CD14-positive monocyte (primary cell): ENCODE results near the gene SNX25. TPM values are rescaled to one million over a fixed set of nuclear protein-coding genes. Genes with fewer than 3 reads are reported as not detected.

Experiments
- DNase-seq, 3 donors: peaks; one replicate each; pipeline ENCODE4 v3.0.0-alpha.2; 2011 to 2022
- H2AFZ ChIP-seq: 2 replicates; pipeline ENCODE4 v1.6.0; 2012; ENCODE audit warnings: mild to moderate bottlenecking, low read depth, low read length, inconsistent platforms; ENCODE audit not compliant: insufficient read depth, poor library complexity, severe bottlenecking
- H3K27ac ChIP-seq, 2 donors: 1 replicate in 1 of 2; 2 replicates in 1 of 2; pipeline ENCODE4 v1.5.1; 2012 to 2013; ENCODE audit warnings: low read length in 2 of 2, control low read depth in 1 of 2, inconsistent platforms in 1 of 2, low read depth in 1 of 2, mild to moderate bottlenecking in 1 of 2
- H3K27me3 ChIP-seq, 2 donors: one replicate each; pipeline versions ENCODE4 v1.6.0 to v1.6.1; 2011 to 2013; ENCODE audit warnings: low read length in 2 of 2; ENCODE audit not compliant: control insufficient read depth in 2 of 2, insufficient read depth in 2 of 2
- H3K36me3 ChIP-seq, 2 donors: replicated peaks in 1 of 2; 1 replicate in 1 of 2; 2 replicates in 1 of 2; pipeline versions ENCODE4 v1.5.1 to v1.6.1; 2012 to 2013; ENCODE audit warnings: low read length in 2 of 2, control low read depth in 1 of 2, inconsistent platforms in 1 of 2, mild to moderate bottlenecking in 1 of 2; ENCODE audit not compliant: insufficient read depth in 2 of 2, control insufficient read depth in 1 of 2
- H3K4me1 ChIP-seq, 2 donors: 1 replicate in 1 of 2; 2 replicates in 1 of 2; pipeline versions ENCODE4 v1.5.1 to v1.6.1; 2012 to 2013; ENCODE audit warnings: low read length in 2 of 2, control low read depth in 1 of 2, inconsistent platforms in 1 of 2, mild to moderate bottlenecking in 1 of 2, moderate library complexity in 1 of 2; ENCODE audit not compliant: insufficient read depth in 2 of 2, control insufficient read depth in 1 of 2
- H3K4me2 ChIP-seq: replicated peaks from 2 replicates; pipeline ENCODE3; 2012; ENCODE audit warnings: low read length, moderate library complexity, mild to moderate bottlenecking; ENCODE audit not compliant: poor library complexity, severe bottlenecking; ENCODE audit errors: extremely low read depth
- H3K4me3 ChIP-seq, 3 experiments: fragments of 200-600 bp in 1 of 3; sonication (generic) in 1 of 3; replicated peaks in 1 of 3; 1 replicate in 2 of 3; 2 replicates in 1 of 3; pipeline ENCODE4 v1.5.1; 2011 to 2013; ENCODE audit warnings: low read length in 3 of 3, mild to moderate bottlenecking in 3 of 3, control low read depth in 2 of 3, low read depth in 2 of 3, inconsistent platforms in 1 of 3, moderate library complexity in 1 of 3
- H3K79me2 ChIP-seq: 2 replicates; pipeline ENCODE4 v1.6.0; 2012; ENCODE audit warnings: mild to moderate bottlenecking, control low read depth, inconsistent platforms, low read length, moderate library complexity; ENCODE audit not compliant: insufficient read depth
- H3K9ac ChIP-seq: 2 replicates; pipeline ENCODE4 v1.6.0; 2017; ENCODE audit warnings: low read length, mild to moderate bottlenecking; ENCODE audit not compliant: insufficient read depth, poor library complexity, severe bottlenecking
- H3K9me3 ChIP-seq, 2 donors: replicated peaks in 1 of 2; 1 replicate in 1 of 2; 2 replicates in 1 of 2; pipeline versions ENCODE4 v1.5.1 to v1.6.1; 2012 to 2013; ENCODE audit warnings: low read length in 2 of 2, control low read depth in 1 of 2; ENCODE audit not compliant: control insufficient read depth in 1 of 2, insufficient read depth in 1 of 2
- H4K20me1 ChIP-seq: 2 replicates; pipeline ENCODE4 v1.6.0; 2012; ENCODE audit warnings: mild to moderate bottlenecking, low read length, control low read depth, moderate library complexity; ENCODE audit not compliant: insufficient read depth
- H3K27ac Mint-ChIP-seq, 7 donors: one replicate each; pipeline ENCODE4 v1.8.0; 2020; ENCODE audit warnings: mild to moderate bottlenecking in 7 of 7, mixed read lengths in 7 of 7, moderate library complexity in 6 of 7, inconsistent platforms in 2 of 7
- H3K27me3 Mint-ChIP-seq, 3 donors: one replicate each; pipeline ENCODE4 v1.8.0; 2021 to 2022; ENCODE audit warnings: low read depth in 3 of 3, mild to moderate bottlenecking in 3 of 3, mixed read lengths in 3 of 3, moderate library complexity in 3 of 3, inconsistent platforms in 1 of 3
- H3K36me3 Mint-ChIP-seq, 2 donors: one replicate each; pipeline ENCODE4 v1.8.0; 2020; ENCODE audit warnings: mixed read lengths in 2 of 2, inconsistent platforms in 1 of 2, mild to moderate bottlenecking in 1 of 2
- H3K4me1 Mint-ChIP-seq: one replicate; pipeline ENCODE4 v1.8.0; 2020; ENCODE audit warnings: mild to moderate bottlenecking, mixed read lengths
- H3K4me3 Mint-ChIP-seq, 2 donors: one replicate each; pipeline ENCODE4 v1.8.0; 2020; ENCODE audit warnings: mild to moderate bottlenecking in 2 of 2, mixed read lengths in 2 of 2, moderate library complexity in 1 of 2
- H3K9me3 Mint-ChIP-seq, 7 donors: one replicate each; pipeline ENCODE4 v1.8.0; 2020 to 2022; ENCODE audit warnings: mixed read lengths in 7 of 7, mild to moderate bottlenecking in 6 of 7, moderate library complexity in 6 of 7, inconsistent platforms in 2 of 7
- CTCF ChIP-seq: fragments of 200-600 bp; IDR thresholded peaks from one replicate; pipeline ENCODE4 v1.8.0; 2022; ENCODE audit warnings: antibody characterized with exemption, mild to moderate bottlenecking
- WGBS: methylation state at CpG from one replicate; pipeline ENCODE4 v1.1.5; 2013; ENCODE audit warnings: missing lambda C conversion rate; ENCODE audit not compliant: insufficient coverage; 5-methylcytosine and 5-hydroxymethylcytosine counted together
- intact Hi-C, 2 donors: fragments of 100-400 bp; cut with micrococcal nuclease; formaldehyde crosslinking; loops; one replicate each; pipeline versions ENCODE4 v1.15.0 to v1.15.1; 2023
- polyA plus RNA-seq, 3 donors: library from polyadenylated mRNA; depleted of rRNA in 1 of 3; unstranded in 2 of 3; stranded (reverse) in 1 of 3; fragments of 300-500 nt in 2 of 3; fragments of >200 nt in 1 of 3; fragmentation: Illumina TruSeq in 2 of 3; gene quantifications; 1 replicate in 2 of 3; 2 replicates in 1 of 3; pipeline ENCODE4 v1.2.3, GENCODE V29; 2012 to 2021

Gene SNX25
- polyA plus RNA-seq, 3 donors = 0.31 to 0.40 (median 0.36) TPM

GRCh38 chr4:185398618-185399017, 189.2 kb downstream of the SNX25 start:
- H3K4me1 Mint-ChIP-seq = peaks cover 18% of the 10 kb centered on the region
- no peaks in the 10 kb centered on the region for H4K20me1 ChIP-seq
- H3K27ac ChIP-seq = no peak overlapping the region

DNA sequence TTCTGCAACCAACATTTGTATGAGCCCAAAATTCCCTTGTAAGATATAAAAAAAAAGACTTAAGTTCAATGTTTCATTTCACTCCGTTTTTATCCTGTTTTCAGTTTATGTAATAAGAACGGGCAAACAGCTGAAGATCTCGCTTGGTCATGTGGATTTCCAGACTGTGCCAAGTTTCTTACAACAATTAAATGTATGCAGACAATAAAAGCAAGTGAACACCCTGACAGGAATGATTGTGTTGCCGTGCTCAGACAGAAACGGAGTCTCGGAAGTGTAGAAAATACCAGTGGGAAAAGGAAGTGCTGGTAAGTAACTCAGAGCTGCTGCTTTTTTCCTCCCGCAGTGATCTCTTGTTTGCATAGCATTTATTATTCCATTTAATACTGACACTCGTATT, 190.1 kb downstream of the SNX25 start:
- no peak for DNase-seq
- Mint-ChIP-seq H3K9me3 (no peaks in the 10 kb centered on the region), H3K4me1 (peaks cover 17% of the 10 kb centered on the region), H3K4me3 (no peak overlapping the region), H3K36me3 (peaks cover 41 to 63% of the 10 kb centered on the region in 2 donors), H3K27ac (no peak overlapping the region), H3K27me3 (peaks cover 5 to 9% (median 6%) of the 10 kb centered on the region in 3 donors)
- H3K4me3 ChIP-seq = no peak overlapping the region
- H3K79me2 ChIP-seq = no peaks in the 10 kb centered on the region
- peaks cover 17 to 19% of the 10 kb centered on the region in 2 donors for H3K4me1 ChIP-seq
- H3K27ac ChIP-seq = no peak overlapping the region
- no peak overlapping the region for H2AFZ ChIP-seq
- TF ChIP-seq CTCF = no peak
- no CpG with 5 or more reads among the region's 8 CpGs for WGBS
- H4K20me1 ChIP-seq = no peaks in the 10 kb centered on the region
- peaks cover 33 to 50% of the 10 kb centered on the region in 2 donors for H3K36me3 ChIP-seq
- H3K9ac ChIP-seq = no peak overlapping the region
- H3K4me2 ChIP-seq = no peak overlapping the region
- peaks cover 0 to 8% of the 10 kb centered on the region in 2 donors for H3K27me3 ChIP-seq
- H3K9me3 ChIP-seq = no peaks in the 10 kb centered on the region
- intact Hi-C loops = no loop called here

More at GRCh38 chr4:185398618-185399017, 189.2 kb downstream of the SNX25 start:
- Mint-ChIP-seq H3K4me3 (no peak overlapping the region), H3K9me3 (no peaks in the 10 kb centered on the region), H3K27ac (no peak overlapping the region), H3K27me3 (peaks cover 9 to 10% (median 10%) of the 10 kb centered on the region in 3 donors), H3K36me3 (peaks cover 38 to 56% of the 10 kb centered on the region in 2 donors)
- DNase-seq = peak in 2 of 3 donors; percentile 7 to 30
- no peak overlapping the region for H3K4me3 ChIP-seq
- no peak overlapping the region for H2AFZ ChIP-seq
- WGBS = no CpG with 5 or more reads among the region's 2 CpGs
- intact Hi-C loops = no loop called here
- H3K4me2 ChIP-seq = no peak overlapping the region
- no peak for TF ChIP-seq CTCF
- H3K9me3 ChIP-seq = no peaks in the 10 kb centered on the region
- no peaks in the 10 kb centered on the region for H3K79me2 ChIP-seq
- H3K4me1 ChIP-seq = peaks cover 17 to 19% of the 10 kb centered on the region in 2 donors
- H3K36me3 ChIP-seq = peaks cover 33 to 49% of the 10 kb centered on the region in 2 donors
- peaks cover 0 to 8% of the 10 kb centered on the region in 2 donors for H3K27me3 ChIP-seq
- H3K9ac ChIP-seq = no peak overlapping the region
